Measurements from ENCODE around the gene MYOF. TPM values are rescaled to one million over a fixed set of nuclear protein-coding genes. Genes with fewer than 3 reads are reported as not detected.

Gene MYOF
- total RNA-seq, 4 donors from 2014 or later: 44.6 to 113 (median 74.5) TPM

GRCh38 chr10:93336110-93336509 lies 146.0 kb downstream of the MYOF start:
- ATAC-seq (ENCODE audit: low FRiP score) (no peak), DNase-seq (ENCODE audit: low spot score) (no peak)
- TF ChIP-seq CTCF (IDR thresholded peaks at IDR 0.05): no peak

- TF ChIP-seq CTCF (IDR thresholded peaks at IDR 0.05): no peak
- no peak for DNase-seq (ENCODE audit: low spot score)
Observed at GRCh38 chr10:93334901-93335327, 147.2 kb downstream of the MYOF start.

GRCh38 chr10:93334181-93334580 lies 148.0 kb downstream of the MYOF start:
- ATAC-seq (ENCODE audit: low FRiP score) (no peak), DNase-seq (ENCODE audit: low spot score) (no peak)
- TF ChIP-seq CTCF (IDR thresholded peaks at IDR 0.05): no peak

More at GRCh38 chr10:93334901-93335327, 147.2 kb downstream of the MYOF start:
- ATAC-seq (ENCODE audit: low FRiP score): no peak

- ATAC-seq (ENCODE audit: low FRiP score): no peak
- DNase-seq (ENCODE audit: low spot score): no peak
- no peak for TF ChIP-seq CTCF (IDR thresholded peaks at IDR 0.05)
Observed at GRCh38 chr10:93333278-93333978, 148.7 kb downstream of the MYOF start.

GRCh38 chr10:93330824-93331223 lies 151.3 kb downstream of the MYOF start:
- DNase-seq (ENCODE audit: low spot score): no peak
- ATAC-seq (ENCODE audit: low FRiP score): no peak
- no peak for TF ChIP-seq CTCF (IDR thresholded peaks at IDR 0.05)

GRCh38 chr10:93319896-93320295 lies 162.2 kb downstream of the MYOF start:
- no peak for DNase-seq (ENCODE audit: low spot score)
- no peak for TF ChIP-seq CTCF (IDR thresholded peaks at IDR 0.05)
- ATAC-seq (ENCODE audit: low FRiP score): peak; percentile 54

- DNase-seq (ENCODE audit: low spot score) (no peak), ATAC-seq (ENCODE audit: low FRiP score) (no peak)
- TF ChIP-seq CTCF (IDR thresholded peaks at IDR 0.05): no peak
Observed at GRCh38 chr10:93319096-93319495, 163.0 kb downstream of the MYOF start.
